Right lobe of liver (tissue), 6 donors: Measurements from ENCODE around the gene POGK. TPM values are rescaled to one million over a fixed set of nuclear protein-coding genes. Genes with fewer than 3 reads are reported as not detected.
A peak's percentile ranks its signal among the peaks of the same experiment; 100 is the strongest.

Experiments
- ATAC-seq, 4 donors: fragments of 200-7000 bp; cut with Tn5 transposase; one replicate each; pipeline ENCODE4 v1.9.1; 2020; ENCODE audit warnings: mild to moderate bottlenecking in 4 of 4, moderate library complexity in 4 of 4
- DNase-seq, 3 donors: peaks; one replicate each; pipeline ENCODE4 v3.0.0-alpha.2; 2020
- H3K27ac ChIP-seq, 3 donors: fragments of 200-600 bp; one replicate each; pipeline ENCODE4 v1.8.0; 2022
- H3K27me3 ChIP-seq, 2 donors: fragments of 200-600 bp; one replicate each; pipeline ENCODE4 v1.8.0; 2022
- H3K36me3 ChIP-seq, 4 donors: fragments of 200-600 bp; sonication (generic) in 1 of 4; one replicate each; pipeline versions ENCODE4 v1.5.1 to v1.8.0; 2017 to 2022; ENCODE audit warnings: control low read depth in 1 of 4
- H3K4me1 ChIP-seq, 4 donors: fragments of 200-600 bp; sonication (generic) in 1 of 4; one replicate each; pipeline versions ENCODE4 v1.5.1 to v1.8.0; 2017 to 2022; ENCODE audit warnings: control low read depth in 1 of 4
- H3K4me3 ChIP-seq, 3 donors: fragments of 200-600 bp; one replicate each; pipeline ENCODE4 v1.8.0; 2022
- H3K9me3 ChIP-seq, 4 donors: fragments of 200-600 bp; sonication (generic) in 1 of 4; one replicate each; pipeline versions ENCODE4 v1.5.1 to v1.8.0; 2017 to 2022; ENCODE audit warnings: control low read depth in 1 of 4
- POLR2A ChIP-seq: fragments of 450-650 bp; IDR thresholded peaks from one replicate; pipeline ENCODE4 v1.6.1; 2017; ENCODE audit warnings: antibody characterized with exemption, mild to moderate bottlenecking
- WGBS: methylation state at CpG from one replicate; pipeline ENCODE4 v1.1.6; 2018; ENCODE audit warnings: low coverage, low lambda C conversion rate; ENCODE audit not compliant: insufficient coverage; ENCODE audit errors: missing lambda C conversion rate; 5-methylcytosine and 5-hydroxymethylcytosine counted together
- intact Hi-C, 2 donors: fragments of 100-400 bp; cut with DNase I; formaldehyde crosslinking; loops; one replicate each; pipeline versions ENCODE4 v1.11.2 to v1.14.1; 2022
- total RNA-seq, 6 experiments: library from RNA; depleted of rRNA in 2 of 6; stranded (reverse); fragments of >200 nt in 2 of 6; fragmentation: NEBNext Ultra II Directional in 3 of 6; extraction: Animal tissue kit (Norgen Biotek cat#: 25700) in 3 of 6; gene quantifications; one replicate each; pipeline versions ENCODE4 v1.1.0 to v1.2.4, GENCODE V29; 2016 to 2023
- TF ChIP-seq, protein P1 (sequence below), 4 donors: fragments of 200-600 bp in 3 of 4; fragments of 450-650 bp in 1 of 4; IDR thresholded peaks; one replicate each; pipeline versions ENCODE4 v1.5.1 to v1.8.0; 2016 to 2022; ENCODE audit warnings: antibody characterized with exemption in 4 of 4, mild to moderate bottlenecking in 2 of 4
- donor health status: DM: no; HTN: yes; CAD: no.
- donor health status: DM: no; HTN: no; CAD: no.
- donor health status: DM: no; HTN: no; CAD: no.
- donor health status: DM: no; HTN: yes; CAD: no.
- donor health status: DM: no; HTN: yes; CAD: no.

Gene POGK
- total RNA-seq, 6 experiments from 2014 or later = 9.0 to 15.7 (median 12.3) TPM

DNA sequence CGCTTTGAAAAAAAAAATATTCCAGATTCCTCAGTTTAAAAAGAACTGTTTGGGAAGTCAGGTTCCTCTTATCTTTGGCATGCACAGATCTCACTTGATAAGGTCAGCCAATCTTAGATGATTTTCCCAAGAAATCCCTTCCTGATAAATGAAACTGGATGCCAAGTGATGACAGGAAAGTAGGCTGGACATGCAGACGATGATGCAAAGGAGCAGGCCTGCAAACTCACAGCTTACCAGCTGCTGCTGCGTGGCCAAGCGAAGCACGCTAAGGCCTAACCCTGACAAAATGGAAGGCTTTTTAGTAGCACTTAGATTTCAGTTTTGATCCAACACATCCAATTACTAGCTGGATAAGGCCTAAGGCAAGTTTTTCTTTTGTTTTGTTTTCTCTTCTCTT is 26.7 kb downstream of the POGK start:
- Histone ChIP-seq H3K9me3 (no peaks in the 10 kb centered on the region), H3K27me3 (no peaks in the 10 kb centered on the region), H3K36me3 (peaks cover 0 to 61% (median 18%) of the 10 kb centered on the region in 4 donors), H3K27ac (no peak overlapping the region), H3K4me3 (no peak overlapping the region), H3K4me1 (peaks cover 0 to 19% (median 7%) of the 10 kb centered on the region in 4 donors)
- TF ChIP-seq, protein P1, sequence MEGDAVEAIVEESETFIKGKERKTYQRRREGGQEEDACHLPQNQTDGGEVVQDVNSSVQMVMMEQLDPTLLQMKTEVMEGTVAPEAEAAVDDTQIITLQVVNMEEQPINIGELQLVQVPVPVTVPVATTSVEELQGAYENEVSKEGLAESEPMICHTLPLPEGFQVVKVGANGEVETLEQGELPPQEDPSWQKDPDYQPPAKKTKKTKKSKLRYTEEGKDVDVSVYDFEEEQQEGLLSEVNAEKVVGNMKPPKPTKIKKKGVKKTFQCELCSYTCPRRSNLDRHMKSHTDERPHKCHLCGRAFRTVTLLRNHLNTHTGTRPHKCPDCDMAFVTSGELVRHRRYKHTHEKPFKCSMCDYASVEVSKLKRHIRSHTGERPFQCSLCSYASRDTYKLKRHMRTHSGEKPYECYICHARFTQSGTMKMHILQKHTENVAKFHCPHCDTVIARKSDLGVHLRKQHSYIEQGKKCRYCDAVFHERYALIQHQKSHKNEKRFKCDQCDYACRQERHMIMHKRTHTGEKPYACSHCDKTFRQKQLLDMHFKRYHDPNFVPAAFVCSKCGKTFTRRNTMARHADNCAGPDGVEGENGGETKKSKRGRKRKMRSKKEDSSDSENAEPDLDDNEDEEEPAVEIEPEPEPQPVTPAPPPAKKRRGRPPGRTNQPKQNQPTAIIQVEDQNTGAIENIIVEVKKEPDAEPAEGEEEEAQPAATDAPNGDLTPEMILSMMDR (IDR thresholded peaks at IDR 0.05) = no peak
- TF ChIP-seq POLR2A = no peak
- ATAC-seq (no peak), DNase-seq (no peak)
- WGBS = 86% methylated on average over 5 of the region's 5 CpGs
- intact Hi-C loops = no loop called here

DNA sequence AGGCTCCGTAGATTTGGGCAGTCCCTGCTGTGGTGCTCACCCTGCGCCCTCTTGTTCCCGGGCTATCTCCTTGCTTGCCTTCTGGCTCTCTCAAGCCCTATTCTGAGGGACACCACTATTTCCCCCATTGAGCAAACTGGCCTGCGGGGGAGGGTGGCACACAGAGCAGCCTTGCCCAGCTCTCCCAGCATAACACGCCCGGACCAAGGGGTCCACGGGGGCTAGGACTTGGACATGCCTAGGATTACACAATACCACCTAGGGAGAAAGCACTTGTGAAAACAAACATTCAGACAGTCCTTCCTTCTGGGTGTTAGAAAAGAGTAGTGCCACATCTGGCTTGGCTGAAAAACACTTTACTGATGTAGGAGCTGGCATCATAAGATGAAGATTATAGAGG is 29.4 kb downstream of the POGK start:
- Histone ChIP-seq H3K4me3 (no peak overlapping the region), H3K9me3 (no peaks in the 10 kb centered on the region), H3K36me3 (peaks cover 0 to 34% (median 8%) of the 10 kb centered on the region in 4 donors), H3K27me3 (no peaks in the 10 kb centered on the region), H3K27ac (no peak overlapping the region), H3K4me1 (peaks cover 0 to 44% (median 17%) of the 10 kb centered on the region in 4 donors)
- DNase-seq (no peak), ATAC-seq (no peak)
- intact Hi-C loops = no loop called here
- 55% methylated on average over 5 of the region's 7 CpGs for WGBS
- TF ChIP-seq POLR2A = no peak
- TF ChIP-seq, protein P1 (IDR thresholded peaks at IDR 0.05) = no peak

DNA sequence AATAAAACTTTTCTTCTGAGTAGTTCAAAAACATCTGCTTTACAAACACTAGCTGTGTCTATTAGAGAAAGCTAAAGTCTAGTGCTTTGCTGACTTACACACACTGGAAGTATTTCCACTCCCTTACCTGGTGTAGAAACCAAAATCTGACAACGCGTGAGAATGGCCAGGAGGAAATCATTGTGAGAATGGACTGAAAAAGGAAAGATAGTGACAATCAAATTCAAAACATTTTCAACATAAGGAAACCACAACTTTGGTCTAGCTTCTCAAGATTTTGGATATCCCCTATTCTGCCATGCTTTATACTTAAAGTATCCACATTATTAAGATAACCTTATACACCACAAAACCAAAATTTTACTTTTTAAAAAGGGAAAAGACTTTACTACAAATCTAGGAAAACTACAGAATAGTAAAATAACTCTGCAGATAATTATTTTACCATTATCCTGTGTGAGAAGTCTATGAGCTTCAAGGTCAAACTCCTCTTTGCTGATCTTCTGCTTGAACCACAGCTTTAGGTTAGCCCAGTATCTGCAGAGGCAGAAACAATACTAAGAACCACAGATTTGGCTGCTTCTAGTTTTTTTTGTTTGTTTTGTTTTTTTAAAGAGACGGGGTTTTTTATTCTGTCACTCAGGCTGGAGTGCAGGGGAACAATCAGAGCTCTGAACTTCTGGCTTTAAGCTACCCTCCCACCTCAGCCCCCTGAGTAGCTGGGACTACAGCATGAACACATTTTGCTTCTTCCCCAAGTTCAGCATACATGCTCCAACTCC is 30.2 kb downstream of the POGK start:
- 43% methylated on average over 3 of the region's 3 CpGs for WGBS
- peaks cover 0 to 52% (median 17%) of the 10 kb centered on the region in 4 donors for H3K4me1 ChIP-seq
- TF ChIP-seq POLR2A = no peak
- TF ChIP-seq, protein P1 (IDR thresholded peaks at IDR 0.05) = no peak

DNA sequence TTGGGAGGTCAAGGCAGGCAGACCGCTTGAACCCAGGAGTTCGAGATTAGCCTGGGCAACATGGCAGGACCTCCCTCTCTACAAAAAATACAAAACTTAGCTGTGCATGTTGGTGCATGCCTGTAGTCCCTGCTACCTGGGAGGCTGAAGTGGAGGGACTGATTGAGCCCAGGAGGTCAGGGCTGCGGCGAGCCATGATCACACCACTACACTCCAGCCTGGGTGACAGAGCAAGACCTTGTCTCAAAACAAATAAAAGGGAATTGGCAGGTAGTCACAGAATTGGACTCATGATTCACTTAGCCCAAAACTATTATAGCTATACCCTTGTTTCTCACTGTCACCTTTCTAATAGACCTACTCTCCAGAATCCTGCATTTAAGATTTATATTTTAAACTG is 31.3 kb downstream of the POGK start:
- Histone ChIP-seq H3K36me3 (peaks cover 0 to 19% (median 6%) of the 10 kb centered on the region in 4 donors), H3K4me1 (peaks cover 0 to 58% (median 17%) of the 10 kb centered on the region in 4 donors), H3K9me3 (no peaks in the 10 kb centered on the region), H3K4me3 (peak overlapping the region in 1 of 3 donors; percentile 3), H3K27ac (peak overlapping the region; percentile 25 to 98 (median 57)), H3K27me3 (no peaks in the 10 kb centered on the region)
- no peak for TF ChIP-seq POLR2A
- TF ChIP-seq, protein P1 (IDR thresholded peaks at IDR 0.05) = no peak
- WGBS = 13% methylated on average over 2 of the region's 4 CpGs
- DNase-seq = peak; percentile 44 to 74 (median 69)
- peak; percentile 67 to 80 (median 74) for ATAC-seq
- intact Hi-C loops = no loop called here

More for the DNA sequence above, 30.2 kb downstream of the POGK start:
- Histone ChIP-seq H3K4me3 (no peak overlapping the region), H3K27ac (peak overlapping the region in 2 of 3 donors; percentile 57 to 98), H3K36me3 (peaks cover 0 to 27% (median 6%) of the 10 kb centered on the region in 4 donors), H3K27me3 (no peaks in the 10 kb centered on the region), H3K9me3 (no peaks in the 10 kb centered on the region)
- DNase-seq (no peak), ATAC-seq (peak in 2 of 4 donors; percentile 38 to 46)
- intact Hi-C loops = no loop called here
